GM10266 (cell line): ENCODE data around the gene ITGB1BP2.
"Not testable (repeated sequence)": the region's sequence is repeated elsewhere in the genome, so short reads cannot be mapped to it uniquely, and the experiment has no call there.

Experiments used
- DNase-seq: peaks from one replicate; pipeline ENCODE4 v3.0.0; 2012; ENCODE audit errors: extremely low spot score
- TF ChIP-seq, protein P1 (sequence below): IDR thresholded peaks from 2 replicates; pipeline ENCODE4 v1.5.1; 2012; ENCODE audit warnings: mild to moderate bottlenecking, low read depth; ENCODE audit not compliant: control insufficient read depth, insufficient read depth; ENCODE audit errors: missing control alignments

Gene ITGB1BP2

DNA sequence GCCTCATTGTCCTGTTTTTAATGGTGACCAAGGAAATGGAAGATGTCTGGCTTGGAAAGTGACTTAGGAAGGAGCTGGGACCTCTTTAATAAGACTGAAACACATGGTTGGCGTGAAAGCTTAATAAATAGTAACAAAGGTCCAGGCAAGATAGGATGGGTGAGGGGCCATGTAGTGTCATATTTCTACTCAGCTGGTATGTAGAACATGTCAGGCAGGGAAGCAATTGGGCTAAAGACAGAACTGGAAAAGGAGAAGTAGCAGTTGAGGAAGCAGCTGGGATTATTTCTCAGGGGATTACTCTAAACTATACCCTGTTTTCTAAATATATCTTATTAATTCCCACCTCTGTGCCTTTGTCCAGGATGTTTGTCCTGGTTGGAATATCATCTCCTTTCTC lies 18.6 kb downstream of the ITGB1BP2 start:
- TF ChIP-seq, protein P1, sequence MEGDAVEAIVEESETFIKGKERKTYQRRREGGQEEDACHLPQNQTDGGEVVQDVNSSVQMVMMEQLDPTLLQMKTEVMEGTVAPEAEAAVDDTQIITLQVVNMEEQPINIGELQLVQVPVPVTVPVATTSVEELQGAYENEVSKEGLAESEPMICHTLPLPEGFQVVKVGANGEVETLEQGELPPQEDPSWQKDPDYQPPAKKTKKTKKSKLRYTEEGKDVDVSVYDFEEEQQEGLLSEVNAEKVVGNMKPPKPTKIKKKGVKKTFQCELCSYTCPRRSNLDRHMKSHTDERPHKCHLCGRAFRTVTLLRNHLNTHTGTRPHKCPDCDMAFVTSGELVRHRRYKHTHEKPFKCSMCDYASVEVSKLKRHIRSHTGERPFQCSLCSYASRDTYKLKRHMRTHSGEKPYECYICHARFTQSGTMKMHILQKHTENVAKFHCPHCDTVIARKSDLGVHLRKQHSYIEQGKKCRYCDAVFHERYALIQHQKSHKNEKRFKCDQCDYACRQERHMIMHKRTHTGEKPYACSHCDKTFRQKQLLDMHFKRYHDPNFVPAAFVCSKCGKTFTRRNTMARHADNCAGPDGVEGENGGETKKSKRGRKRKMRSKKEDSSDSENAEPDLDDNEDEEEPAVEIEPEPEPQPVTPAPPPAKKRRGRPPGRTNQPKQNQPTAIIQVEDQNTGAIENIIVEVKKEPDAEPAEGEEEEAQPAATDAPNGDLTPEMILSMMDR = no peak
- no peak for DNase-seq

DNA sequence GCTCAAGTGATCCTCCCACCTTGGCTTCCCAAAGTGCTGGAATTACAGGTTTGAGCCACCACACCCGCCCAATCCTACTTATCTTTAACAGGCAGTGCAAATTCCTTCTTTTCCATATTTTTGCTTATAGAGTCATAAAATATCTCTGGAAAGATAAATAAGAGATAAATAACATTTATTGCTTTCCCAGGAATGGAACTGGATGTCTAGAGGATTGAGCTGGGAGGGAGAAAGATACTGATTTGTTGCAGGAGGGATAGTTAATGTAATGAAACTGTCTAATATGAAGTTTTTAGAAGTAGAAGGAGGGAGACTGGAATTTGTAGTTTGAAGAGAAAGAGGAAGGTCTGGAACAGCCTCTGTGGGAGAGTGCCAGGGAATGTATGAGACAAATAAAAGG lies 20.2 kb downstream of the ITGB1BP2 start:
- TF ChIP-seq, protein P1 = no peak
- no peak for DNase-seq

DNA sequence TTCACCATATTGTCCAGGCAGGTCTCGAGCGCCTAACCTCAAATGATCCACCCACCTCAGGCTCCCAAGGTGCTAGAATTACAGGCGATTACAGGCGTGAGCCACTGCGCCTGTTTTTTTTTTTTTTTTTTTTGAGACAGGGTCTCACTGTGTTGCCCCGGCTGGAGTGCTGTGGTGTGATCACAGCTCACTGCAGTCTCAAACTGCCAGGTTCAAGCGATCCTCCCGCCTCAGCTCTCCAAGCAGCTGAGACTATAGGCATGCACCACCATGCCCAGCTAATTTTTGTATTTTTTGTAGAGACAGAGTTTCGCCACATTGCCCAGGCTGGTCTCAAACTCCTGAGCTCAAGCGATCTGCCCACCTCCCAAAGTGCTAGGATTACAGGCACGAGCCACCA lies 22.9 kb downstream of the ITGB1BP2 start:
- DNase-seq = not testable (repeated sequence)

DNA sequence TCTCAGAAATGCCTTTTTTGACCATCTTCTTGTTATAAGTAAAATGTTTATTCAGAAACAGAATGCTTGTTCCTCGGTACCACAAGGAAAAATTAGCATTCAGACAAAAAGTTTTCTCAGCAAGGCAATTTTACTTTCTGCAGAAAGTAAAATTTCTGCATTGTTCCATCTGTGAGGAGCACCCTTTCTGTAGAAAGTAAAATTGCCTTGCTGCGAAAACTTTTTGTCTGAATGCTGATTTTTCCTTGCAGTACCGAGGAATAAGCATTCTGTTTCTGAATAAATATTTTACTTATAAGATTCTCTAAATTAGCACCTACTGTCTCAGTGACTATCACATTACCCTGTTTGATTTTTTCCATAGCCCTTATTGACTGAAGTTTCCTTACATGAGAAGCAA lies 24.8 kb downstream of the ITGB1BP2 start:
- no peak for DNase-seq
- TF ChIP-seq, protein P1 = no peak

DNA sequence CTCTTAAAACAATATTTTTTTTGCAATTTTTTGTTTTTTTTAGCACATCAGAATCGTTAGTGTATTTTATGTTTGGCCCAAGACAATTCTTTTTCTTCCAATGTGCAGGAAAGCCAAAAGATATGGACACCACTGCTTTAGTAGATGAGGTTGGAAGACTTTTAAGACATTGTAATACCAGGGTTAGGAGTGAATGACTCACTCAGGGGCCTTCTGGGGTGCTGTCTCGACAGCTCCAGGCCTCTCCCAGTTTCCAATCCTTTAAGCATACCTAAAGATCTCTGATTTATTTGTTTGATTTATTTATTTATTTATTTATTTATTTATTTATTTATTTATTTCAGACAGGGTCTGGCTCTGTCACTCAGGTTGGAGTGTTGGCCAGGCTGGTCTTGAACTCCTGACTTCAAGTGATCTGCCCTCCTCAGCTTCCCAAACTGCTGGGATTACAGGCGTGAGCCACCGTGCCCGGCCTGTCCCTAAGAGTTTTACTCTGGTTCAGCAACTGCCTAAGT lies 47.7 kb downstream of the ITGB1BP2 start:
- not testable (repeated sequence) for DNase-seq

DNA sequence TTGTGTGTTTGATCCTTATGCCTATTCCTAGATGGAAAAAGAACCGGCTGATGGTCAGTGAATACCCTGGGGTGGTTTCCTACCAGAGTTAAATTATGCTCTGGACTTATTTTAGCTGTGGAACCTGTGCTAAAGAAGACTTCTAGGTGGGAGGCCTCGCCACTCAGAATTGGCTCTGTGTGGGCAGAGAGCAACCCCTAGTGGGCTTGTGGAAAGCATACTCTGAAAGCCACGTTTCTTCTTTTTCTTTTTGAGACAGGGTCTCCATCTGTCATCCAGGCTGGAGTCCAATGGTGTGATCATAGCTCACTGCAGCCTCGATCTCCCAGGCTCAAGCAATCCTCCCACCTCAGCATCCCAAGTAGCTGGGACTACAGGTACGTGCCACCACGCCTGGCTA lies 48.3 kb downstream of the ITGB1BP2 start:
- DNase-seq = not testable (repeated sequence)

DNA sequence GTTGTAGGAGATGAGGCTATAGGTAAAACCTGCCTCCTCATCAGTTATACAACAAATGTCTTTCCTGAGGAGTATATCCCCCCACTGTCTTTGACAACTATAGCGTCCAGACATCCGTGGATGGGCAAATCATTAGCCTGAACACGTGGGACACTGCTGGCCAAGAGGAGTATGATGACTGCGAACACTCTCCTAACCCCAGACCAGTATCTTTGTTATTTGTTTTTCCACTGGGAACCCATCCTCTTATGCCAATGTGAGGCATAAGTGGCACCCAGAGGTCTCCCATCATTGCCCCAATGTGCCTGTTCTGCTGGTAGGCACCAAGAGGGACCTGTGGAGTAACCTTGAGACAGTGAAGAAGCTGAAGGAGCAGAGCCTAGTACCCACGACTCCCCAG lies 50.9 kb downstream of the ITGB1BP2 start:
- not testable (repeated sequence) for DNase-seq
